Measurements from ENCODE around the gene NPPC.

- TF ChIP-seq CTCF (conservative IDR thresholded peaks at IDR 0.05; ENCODE audit: low read length) (no peak), EZH2phosphoT487 (IDR thresholded peaks at IDR 0.05; ENCODE audit: borderline replicate concordance, low read depth, low read length) (no peak)
Measured at GRCh38 chr2:231937057-231937456, 10.9 kb upstream of the NPPC start.

Data from OCI-LY7 (cell line).